Sigmoid colon (tissue), 4 donors: ENCODE data around the gene TSPO2.

ENCODE experiments used
- POLR2AphosphoS5 ChIP-seq, 4 donors: sonication (generic); formaldehyde crosslinking; IDR thresholded peaks; one replicate each; pipeline ENCODE4 v1.6.1; 2017; ENCODE audit warnings: antibody characterized with exemption in 4 of 4
- TF ChIP-seq, protein P1 (sequence below), 4 experiments: fragments of 450-650 bp in 3 of 4; fragments of 200-600 bp in 1 of 4; IDR thresholded peaks; one replicate each; pipeline ENCODE4 v1.5.1; 2016 to 2019; ENCODE audit warnings: antibody characterized with exemption in 4 of 4, mild to moderate bottlenecking in 3 of 4, moderate library complexity in 2 of 4

GRCh38 chr6:41049521-41049920 is 7.3 kb downstream of the TSPO2 start:
- TF ChIP-seq, protein P1, sequence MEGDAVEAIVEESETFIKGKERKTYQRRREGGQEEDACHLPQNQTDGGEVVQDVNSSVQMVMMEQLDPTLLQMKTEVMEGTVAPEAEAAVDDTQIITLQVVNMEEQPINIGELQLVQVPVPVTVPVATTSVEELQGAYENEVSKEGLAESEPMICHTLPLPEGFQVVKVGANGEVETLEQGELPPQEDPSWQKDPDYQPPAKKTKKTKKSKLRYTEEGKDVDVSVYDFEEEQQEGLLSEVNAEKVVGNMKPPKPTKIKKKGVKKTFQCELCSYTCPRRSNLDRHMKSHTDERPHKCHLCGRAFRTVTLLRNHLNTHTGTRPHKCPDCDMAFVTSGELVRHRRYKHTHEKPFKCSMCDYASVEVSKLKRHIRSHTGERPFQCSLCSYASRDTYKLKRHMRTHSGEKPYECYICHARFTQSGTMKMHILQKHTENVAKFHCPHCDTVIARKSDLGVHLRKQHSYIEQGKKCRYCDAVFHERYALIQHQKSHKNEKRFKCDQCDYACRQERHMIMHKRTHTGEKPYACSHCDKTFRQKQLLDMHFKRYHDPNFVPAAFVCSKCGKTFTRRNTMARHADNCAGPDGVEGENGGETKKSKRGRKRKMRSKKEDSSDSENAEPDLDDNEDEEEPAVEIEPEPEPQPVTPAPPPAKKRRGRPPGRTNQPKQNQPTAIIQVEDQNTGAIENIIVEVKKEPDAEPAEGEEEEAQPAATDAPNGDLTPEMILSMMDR (IDR thresholded peaks at IDR 0.05), result no peak
- no peak for TF ChIP-seq POLR2AphosphoS5 (IDR thresholded peaks at IDR 0.05)
